ENCODE measurements around the gene SFXN2.
A peak's percentile ranks its signal among the peaks of the same experiment; 100 is the strongest.
"Not testable (repeated sequence)": the region's sequence is repeated elsewhere in the genome, so short reads cannot be mapped to it uniquely, and the experiment has no call there.

SFXN2 gene

DNA sequence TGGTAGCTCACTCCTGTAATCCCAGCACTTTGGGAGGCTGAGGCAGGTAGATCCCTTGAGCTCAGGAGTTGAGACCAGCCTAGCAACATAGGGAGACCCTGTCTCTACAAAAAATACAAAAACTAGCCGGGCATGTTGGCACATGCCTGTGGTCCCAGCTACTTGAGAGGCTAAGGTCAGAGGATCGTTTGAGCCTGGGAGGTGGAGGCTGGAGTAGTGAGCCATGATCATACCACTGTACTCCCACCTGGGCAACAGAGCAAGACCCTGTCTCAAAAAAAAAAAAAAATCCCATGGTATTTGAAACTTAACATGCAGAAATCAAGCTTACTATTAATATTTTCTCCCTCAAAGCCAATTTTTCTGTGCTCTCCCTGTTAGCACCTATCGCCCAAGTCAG is 5.9 kb downstream of the SFXN2 start:
- no peak for DNase-seq (ENCODE audit: low read depth in 2 of 2)

DNA sequence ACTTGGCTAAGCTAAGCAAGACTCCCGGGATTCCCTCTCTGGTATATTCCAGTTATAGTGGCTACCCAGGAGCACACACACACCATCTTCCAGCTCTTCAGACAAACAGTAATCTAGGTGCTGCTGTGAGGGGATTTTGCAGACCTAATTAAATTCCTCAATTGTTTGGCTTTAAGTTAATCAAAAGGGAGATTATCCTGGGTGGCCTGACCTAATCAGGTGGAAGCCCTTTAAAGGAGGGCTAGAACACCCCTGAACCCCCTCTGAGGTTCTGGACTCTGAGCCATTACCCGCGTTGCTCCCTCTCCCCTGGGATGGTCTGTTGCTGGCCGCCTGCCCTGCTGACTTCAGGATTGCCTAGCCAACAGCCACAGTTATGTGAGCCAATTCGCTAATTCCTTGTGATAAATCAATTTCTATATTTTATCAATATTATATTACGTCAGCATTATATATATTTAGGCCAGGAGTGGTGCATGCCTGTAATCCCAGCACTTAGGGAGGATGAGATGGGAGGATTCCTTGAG is 6.4 kb downstream of the SFXN2 start:
- no peak for DNase-seq (ENCODE audit: low read depth in 2 of 2)

DNA sequence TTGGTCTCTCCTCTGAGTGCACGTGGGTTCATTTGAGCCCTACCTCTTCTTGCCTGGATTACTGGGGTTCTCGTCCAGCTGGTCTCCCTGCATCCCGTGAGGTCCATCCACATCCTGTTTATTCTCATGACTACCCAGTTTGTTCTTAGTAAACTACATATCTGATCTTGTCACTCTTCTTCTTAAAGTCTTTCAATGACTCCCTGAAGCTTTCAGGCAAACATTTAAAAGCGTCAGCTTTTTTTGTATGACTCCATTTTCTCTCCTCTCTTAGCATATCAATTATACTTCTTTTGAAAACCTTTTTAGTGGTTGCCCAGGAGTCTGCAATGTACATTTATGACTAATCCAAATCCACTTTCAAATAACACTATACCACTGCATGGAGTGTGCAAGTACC is 7.5 kb downstream of the SFXN2 start:
- no peak for DNase-seq (ENCODE audit: low read depth in 2 of 2)

DNA sequence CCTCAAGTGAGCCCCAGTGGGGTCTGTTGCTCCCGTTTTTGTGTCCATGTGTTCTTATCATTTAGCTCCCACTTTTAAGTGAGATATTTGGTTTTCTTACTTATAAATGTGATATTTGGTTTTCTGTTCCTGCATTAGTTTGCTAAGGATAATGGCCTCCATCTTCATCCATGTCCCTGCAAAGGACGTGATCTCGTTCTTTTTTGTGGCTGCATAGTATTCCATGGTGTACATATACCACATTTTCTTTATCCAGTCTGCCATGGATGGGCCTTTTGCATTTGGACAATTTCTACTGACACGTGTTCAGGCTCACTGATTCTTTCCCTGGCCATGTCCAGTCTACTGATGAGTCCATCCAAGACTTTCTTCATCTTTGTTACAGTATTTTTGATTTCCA is 9.6 kb downstream of the SFXN2 start:
- no peak for DNase-seq (ENCODE audit: low read depth in 2 of 2)

DNA sequence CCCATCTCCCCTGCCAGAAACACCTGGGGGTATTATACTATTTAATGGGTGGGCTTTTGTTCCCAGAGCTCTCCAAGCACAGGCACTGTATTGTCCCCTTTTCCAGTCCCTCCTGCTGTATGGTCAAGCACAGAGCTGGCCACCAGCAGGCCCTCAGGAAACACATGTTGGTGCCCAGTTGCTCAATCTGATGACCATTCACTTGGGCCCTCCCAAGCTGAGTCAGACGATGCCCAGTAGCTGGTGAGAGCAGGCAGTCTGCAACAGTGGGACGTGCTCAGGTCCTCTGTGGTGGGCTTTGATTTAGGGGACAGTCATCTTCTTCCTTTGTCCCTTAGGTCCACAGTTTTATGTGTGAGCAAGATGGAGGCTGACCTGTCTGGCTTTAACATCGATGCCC is 11.8 kb downstream of the SFXN2 start:
- DNase-seq (ENCODE audit: low read depth in 2 of 2): no peak

DNA sequence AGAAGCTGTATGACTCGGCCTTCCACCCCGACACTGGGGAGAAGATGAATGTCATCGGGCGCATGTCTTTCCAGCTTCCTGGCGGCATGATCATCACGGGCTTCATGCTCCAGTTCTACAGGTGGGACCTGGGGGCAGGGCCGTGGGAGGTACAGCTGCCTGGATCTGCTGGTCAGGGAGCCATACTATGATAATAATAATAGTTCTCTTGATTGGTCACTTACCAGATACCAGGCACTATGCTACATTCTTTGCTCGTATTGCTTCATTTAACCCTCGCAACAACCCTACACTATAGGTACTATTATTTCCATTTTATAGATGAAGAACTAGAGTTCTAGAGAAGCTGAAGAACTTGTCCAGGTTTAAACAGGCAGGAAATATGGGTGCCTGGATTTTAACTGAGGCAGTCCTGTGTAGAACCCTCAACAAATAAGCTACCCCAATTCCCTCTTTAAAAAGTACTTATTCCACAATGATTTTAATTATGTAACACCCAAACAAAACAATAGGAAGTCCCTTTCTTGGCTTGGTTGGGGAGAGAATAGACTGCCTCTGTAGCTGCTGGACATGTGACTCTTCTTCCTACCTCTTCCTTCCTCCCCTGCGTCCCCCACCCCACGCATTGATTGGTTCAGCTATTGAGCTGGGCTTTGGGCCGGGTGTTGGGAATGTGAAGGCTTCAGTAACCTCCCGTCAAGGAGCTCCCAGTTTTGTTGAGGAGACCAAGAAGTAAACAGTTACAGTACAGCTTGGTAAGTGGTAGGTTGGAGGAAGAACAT is 12.8 kb downstream of the SFXN2 start:
- DNase-seq (ENCODE audit: low read depth in 2 of 2): no peak

DNA sequence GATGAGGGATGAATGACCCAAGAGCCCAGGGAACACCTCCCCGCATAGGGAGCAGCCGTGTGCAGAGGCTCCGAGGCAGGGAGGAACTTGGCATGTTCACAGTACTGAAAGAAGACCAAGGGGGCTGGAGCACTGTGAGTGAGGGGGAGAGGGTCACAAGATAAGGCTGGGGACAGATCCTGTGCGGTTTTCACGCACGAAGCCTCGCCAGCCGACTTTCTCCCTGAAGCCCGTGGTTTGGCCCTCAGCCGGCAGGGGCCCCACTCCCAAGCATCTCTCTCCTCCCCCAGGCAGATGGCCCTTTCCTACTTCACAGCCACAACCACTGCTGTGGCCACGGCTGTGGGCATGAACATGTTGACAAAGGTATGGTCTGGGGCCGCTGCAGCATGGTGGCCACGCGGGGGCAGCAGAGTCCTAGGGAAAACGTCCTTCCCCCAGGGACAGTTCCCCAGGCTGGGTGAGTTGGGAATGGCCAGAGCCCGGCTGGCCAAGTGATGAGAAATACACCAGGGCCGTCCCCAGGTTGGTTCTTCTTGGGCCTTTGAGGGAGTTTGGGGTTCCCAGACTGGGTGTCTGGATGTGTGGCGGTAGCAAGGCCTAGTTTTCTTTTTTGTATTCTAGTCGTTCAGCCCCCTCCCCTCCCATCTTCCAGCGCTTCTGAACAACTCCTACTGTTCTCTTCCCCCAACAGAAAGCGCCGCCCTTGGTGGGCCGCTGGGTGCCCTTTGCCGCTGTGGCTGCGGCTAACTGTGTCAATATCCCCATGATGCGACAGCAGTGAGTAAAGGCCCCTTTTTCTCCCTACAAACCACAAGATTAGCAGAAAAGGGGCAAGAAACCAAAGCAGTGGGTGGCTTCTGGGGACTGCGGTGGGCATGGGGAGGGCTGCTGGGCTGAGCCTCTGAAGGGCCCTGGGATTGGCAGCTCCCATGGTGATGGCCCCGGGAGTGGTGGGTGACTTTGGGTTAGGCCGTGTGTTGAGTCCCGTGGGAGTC is 14.9 kb downstream of the SFXN2 start:
- peak; percentile 43 to 59 for DNase-seq (ENCODE audit: low read depth in 2 of 2)

DNA sequence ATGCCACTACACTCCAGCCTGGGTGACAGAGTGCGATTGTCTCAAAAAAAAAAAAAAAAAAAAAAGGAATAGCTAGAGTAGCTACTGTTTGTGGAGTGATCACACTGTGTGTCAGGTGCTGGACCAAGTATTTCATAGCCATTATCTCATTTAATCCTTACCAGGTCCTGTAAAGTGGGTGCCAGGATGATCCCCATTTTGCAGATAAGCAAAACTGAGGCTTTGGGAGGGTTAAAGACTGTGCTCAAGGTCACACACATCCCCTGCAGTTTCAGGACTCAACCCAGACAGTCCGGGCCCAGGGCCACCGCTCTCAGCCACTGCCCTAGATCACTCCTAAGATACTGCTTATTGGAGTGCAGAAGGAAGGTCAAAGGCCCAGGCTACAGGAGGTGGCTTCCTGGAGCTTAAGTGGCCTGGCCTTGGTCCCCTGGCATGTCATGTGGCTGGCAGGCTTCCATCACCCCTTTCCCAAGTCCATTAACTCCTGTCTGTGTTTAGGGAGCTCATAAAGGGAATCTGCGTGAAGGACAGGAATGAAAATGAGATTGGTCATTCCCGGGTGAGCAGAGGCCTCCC is 16.9 kb downstream of the SFXN2 start:
- no peak for DNase-seq (ENCODE audit: low read depth in 2 of 2)

DNA sequence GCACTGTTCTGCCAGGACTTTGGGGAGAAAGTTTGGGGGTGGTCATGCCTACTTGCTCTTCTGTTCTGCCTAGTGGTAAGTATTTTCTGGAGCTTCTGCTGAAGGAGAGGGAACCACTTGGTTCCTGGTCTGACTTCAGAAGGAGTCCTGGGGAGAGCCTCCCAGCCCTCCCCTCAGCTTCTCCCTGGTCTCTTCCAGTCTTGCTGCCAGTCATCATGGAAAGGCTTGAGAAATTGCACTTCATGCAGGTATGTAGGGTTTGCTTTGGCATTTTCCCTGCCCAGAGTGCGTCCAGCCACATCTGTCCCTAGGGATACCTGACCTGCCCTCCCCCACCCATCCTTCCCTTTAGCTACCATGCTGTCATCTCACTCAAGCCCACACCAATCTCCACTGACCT is 18.2 kb downstream of the SFXN2 start:
- no peak for DNase-seq (ENCODE audit: low read depth in 2 of 2)

DNA sequence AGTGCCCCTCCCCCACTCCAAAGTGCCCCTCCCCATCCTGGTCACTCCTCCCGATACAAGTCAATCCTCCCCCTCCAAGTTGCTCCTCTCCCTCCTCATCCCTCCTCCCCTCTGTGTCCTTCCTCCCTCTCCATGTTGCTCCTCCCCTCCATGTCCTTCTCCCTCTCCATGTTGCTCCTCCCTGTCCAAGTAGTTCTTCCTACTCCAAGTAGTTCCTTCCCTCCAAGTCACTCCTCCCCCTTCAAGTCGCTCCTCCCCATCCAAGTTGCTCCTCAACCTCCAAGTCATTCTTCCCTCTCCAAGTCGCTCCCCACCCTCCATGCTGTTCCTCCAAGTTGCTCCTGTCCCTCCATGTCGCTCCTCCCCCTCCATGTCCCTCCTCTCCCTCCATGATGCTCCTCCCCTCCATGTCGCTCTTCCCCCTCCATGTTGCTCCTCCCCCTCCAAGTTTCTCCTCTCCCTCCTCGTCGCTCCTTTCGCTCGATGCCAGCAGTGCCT is 20.7 kb downstream of the SFXN2 start:
- no peak for DNase-seq (ENCODE audit: low read depth in 2 of 2)

DNA sequence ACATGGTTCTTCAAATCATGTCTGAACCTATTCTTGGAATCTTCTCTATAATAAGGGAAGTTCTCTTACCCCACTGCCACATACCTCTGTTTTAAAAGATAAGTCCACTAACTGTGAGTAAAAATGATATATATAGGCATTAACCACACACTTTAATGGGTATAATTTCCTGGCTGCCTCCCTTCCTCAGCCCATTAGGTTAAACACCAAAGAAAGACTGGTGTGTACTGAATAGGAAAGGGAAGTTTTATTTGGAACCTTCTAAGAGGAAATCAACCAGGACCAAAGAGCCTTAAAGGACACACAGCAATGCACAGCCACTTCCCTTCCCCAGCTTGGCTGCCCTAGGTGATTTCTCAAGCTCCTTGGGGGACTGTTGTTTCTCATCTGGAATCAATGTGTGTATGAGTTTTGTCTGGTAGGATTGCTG is 24.3 kb downstream of the SFXN2 start:
- no peak for DNase-seq (ENCODE audit: low read depth in 2 of 2)

DNA sequence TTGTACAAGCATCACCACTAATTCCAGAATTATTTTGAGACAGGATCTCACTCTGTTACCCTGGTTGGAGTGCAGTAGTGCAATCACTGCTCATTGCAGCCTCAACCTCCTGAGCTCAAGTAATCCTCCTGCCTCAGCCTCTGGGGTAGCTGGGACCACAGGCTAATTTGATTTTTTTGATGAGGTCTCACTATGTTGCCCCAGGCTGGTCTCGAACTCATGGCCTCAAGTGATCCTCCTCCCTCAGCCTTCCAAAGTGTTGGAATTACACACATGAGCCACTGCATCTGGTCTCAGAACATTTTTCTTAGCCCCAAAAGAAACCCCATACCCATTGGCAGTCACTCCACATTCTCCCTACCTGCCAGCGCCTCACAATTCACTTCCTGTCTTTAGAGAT is 25.8 kb downstream of the SFXN2 start:
- no peak for DNase-seq (ENCODE audit: low read depth in 2 of 2)

DNA sequence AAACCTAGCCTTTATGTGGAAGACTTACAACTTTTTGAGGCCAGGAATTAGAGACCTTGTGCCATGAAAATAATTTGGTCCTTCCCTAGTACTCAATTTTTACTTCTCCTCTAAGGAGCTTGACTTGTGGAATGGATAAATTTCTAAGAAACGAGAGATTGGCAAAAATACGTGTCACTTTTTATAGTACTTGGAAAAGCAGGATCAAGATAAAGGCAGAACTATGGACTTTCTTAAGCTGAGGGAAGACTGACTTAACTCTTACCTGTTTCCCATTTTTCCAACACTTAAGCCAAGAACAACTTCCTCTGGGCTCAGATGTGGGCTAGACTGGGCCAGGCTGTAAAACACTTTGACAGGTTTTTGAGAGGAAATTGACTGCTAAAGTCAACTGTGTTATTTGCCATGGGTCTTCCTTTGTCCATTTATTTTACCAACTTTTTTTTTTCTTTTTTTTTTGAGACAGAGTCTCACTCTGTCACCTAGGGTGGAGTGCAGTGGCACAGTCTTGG is 27.3 kb downstream of the SFXN2 start:
- DNase-seq (ENCODE audit: low read depth in 2 of 2): no peak

DNA sequence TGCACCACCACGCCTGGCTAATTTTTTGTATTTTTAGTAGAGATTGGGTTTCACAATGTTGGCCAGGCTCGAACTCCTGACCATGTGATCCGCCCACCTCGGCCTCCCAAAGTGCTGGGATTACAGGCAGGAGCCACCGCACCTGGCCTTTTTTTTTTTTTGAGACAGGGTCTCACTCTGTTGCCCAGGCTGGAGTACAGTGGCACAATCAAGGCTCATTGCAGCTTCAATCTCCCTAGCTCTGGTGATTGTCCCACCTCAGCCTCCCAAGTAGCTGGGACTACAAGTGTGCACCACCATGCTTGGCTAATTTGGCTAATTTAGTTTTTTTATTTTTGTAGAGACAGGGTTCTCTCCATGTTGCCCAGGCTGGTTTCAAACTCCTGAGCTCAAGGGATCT is 27.9 kb downstream of the SFXN2 start:
- not testable (repeated sequence) for DNase-seq (ENCODE audit: low read depth in 2 of 2)

DNA sequence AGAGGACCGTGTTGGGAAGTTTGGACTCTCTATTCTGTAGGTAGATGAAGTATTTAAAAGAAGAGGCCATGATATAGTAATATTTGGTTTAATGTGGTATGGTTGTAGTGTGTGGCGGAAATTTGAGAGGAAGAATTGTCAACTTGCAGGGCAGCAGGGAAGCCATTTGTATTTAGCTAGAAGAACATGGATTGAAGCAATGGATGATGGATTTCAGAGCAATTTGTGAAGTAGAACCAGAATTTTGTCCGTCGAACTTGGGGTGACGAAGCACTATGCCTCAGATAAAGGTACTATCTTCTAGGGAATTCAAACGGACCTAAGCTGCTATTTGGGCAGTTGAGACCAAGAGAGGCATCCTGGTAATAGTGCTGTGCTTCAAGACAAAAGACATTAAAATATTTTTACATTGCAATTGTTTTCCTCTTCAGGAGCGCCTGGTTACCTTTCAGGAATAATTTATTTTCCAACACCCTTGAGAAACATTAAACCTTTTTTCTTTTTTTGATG is 28.7 kb downstream of the SFXN2 start:
- no peak for DNase-seq (ENCODE audit: low read depth in 2 of 2)

DNA sequence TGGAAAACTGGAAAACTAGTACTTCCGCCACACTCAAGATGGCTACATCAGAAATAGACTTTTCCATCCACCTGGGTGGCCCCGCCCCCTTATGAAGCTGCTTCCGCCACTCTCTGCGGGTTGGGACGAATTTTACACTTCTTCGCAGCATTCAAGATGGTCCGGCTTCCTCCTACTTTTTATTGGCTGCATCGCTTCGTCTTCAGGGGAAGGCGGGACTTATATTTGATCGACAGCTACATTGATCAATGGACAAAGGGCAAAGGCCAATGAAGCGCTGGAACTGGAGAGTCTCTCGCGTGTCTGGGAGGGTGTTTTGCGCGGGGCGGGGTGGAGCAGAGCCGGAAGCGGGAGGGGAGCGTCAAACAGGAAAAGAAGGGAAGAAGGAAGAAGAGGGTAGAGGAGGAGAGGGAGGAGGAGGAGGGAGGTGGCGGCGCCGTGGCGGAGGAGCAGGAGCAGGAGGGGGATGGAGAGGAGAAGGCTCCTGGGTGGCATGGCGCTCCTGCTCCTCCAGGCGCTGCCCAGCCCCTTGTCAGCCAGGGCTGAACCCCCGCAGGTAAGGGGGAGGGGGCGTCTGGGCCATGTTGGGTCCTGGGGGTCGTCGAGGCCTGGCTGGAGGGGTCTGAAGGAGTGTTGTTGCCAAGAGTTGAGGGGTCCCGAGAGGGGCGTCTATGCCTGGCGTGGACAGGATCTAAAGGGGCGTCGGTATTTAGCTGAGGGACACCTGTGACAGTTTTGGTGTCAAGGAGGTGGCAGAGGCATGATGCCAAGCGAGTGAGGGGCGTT is 29.3 kb downstream of the SFXN2 start, which contains the start of gene WBP1L:
Gene WBP1L (plus strand): TSS at position 361 of the 786 bp plus-strand sequence. CDS start 106 bp downstream, at position 467.
- peak; percentile 89 to 92 for DNase-seq (ENCODE audit: low read depth in 2 of 2)

DNA sequence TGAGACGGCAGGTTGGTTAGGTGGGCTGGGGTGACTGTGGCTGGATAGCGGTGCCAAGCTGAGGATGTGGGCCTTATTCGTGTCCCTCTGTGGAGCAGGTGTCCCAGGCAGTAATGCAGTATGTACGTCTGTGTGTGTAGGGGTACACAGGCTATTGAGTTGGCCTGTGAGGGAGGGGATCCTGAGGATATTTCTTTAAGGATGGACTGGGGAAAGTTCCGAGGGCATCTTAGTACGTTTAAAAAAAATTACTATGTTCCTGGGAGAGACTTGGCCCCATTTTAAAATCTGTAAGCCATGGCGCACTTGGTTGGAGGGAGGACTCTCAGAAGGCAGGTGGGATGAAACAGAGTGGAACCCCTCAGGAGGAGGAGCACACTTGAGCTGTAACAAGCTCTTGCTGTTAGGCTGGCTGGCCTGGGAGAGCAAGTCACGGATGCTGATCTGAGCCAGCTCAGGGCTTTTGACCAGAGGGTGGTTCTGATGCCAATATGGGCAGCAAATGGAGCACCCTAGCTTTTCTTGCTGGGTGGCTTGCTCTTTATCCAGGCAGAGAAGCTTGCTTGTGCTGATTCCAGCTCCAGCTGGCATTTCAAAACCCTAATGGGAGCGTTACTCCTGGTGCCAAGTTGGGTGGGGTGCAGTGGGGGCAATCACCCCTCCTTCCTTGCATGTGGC is 30.1 kb downstream of the SFXN2 start:
- no peak for DNase-seq (ENCODE audit: low read depth in 2 of 2)

DNA sequence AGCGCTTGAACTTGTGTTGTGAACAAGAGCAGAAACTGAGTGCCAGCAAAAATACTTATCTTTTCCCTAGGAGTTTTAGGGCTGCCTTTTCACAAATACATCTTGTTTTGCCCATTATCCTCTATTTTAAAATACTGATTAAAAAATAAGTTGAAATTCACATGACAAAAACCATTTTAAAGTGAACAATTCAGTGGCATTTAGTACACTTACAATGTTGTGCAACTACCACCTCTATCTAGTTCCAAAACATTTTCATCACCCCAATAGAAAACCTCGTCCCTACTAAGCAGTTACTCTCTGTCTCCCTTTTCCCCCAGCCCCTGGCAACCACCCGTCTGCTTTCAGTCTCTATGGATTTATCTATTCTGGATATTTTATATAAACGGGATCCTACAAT is 30.7 kb downstream of the SFXN2 start:
- DNase-seq (ENCODE audit: low read depth in 2 of 2): no peak

DNA sequence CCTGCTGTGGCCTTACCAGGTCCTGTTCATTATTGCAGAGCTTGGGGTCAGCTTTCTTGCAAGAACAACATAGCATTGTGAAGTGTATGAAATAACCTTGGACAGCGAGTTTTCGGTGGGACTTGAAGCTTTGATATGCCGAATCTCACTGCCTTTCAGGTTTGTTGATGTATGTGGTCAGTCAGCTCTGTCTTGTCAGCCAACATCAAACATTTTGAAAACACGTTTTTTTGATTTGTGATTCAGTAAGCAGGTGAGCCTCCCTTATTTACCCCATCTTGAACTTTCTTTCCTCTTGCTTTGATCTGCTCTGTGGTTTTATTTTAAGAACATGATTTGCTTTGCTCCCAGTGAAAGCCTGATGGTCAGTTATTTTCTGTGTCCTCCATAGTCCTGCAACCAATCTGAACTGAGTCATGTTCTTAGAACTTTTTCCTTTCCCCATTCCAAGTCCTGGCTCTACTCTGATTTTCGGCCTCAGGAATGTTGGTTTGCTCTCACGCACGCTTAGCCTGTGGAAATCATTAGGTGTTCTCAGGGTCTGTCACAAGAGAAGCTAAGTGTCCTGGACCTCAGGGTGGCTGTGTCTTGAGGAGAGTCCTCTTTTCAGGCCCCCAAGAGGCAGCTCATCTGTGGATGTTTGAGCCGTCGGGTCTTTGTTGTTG is 38.0 kb downstream of the SFXN2 start:
- DNase-seq (ENCODE audit: low read depth in 2 of 2): no peak
